Measurements from ENCODE around the gene PAQR5.

The PAQR5 gene

DNA sequence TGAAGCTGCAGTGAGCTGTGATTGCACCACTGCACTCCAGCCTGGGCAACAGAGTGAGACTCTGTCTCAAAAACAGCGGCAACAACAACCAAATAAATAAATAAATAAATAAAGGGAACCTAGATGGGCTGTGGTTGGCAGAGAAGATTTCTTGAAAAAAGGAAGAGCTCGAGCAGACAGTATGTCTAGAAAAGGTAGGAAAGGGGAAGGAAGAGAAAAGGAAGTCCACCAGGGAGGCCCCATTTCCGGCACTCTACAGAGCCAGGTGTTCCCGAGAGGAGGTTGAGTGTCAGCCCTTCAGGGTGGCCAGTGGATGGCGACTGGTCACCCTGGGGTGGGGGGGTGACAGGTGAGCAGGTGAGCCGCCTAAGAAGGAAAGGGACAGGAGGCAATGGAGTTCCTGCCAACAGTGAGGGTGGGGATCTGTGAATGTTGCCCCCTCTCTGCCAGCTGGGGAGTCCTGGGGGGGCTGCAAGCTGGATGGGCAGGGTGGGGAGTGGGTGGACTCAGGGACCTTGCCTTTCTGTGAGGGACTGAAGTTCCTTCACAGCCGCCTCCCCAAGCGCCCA, 14.8 kb downstream of the PAQR5 start:
- DNase-seq (ENCODE audit: low spot score), result no peak
- TF ChIP-seq, protein P1, sequence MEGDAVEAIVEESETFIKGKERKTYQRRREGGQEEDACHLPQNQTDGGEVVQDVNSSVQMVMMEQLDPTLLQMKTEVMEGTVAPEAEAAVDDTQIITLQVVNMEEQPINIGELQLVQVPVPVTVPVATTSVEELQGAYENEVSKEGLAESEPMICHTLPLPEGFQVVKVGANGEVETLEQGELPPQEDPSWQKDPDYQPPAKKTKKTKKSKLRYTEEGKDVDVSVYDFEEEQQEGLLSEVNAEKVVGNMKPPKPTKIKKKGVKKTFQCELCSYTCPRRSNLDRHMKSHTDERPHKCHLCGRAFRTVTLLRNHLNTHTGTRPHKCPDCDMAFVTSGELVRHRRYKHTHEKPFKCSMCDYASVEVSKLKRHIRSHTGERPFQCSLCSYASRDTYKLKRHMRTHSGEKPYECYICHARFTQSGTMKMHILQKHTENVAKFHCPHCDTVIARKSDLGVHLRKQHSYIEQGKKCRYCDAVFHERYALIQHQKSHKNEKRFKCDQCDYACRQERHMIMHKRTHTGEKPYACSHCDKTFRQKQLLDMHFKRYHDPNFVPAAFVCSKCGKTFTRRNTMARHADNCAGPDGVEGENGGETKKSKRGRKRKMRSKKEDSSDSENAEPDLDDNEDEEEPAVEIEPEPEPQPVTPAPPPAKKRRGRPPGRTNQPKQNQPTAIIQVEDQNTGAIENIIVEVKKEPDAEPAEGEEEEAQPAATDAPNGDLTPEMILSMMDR (IDR thresholded peaks at IDR 0.05; ENCODE audit: extremely low read depth, missing control alignments), result no peak

DNA sequence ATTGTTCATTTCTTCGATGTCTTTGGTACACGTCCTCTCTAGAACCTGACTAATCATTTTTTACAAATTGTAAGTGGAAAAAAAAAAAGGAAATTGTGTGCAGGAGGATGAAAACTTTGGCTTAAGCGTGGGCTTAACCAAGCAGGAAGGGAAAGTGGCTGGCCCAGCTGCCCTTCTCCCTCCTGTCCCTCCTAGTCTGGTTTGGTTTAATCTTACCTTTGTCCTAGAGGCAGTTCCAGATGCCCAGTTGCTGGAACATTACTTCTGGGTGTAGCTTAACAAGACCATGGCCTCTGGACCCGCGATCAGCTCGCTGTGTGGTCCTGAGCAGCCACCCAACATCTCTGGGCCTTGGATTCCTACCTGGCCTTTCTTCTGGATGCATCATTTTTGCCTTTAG, 15.4 kb downstream of the PAQR5 start:
- no peak for DNase-seq (ENCODE audit: low spot score)
- TF ChIP-seq, protein P1 (IDR thresholded peaks at IDR 0.05; ENCODE audit: extremely low read depth, missing control alignments), result no peak

DNA sequence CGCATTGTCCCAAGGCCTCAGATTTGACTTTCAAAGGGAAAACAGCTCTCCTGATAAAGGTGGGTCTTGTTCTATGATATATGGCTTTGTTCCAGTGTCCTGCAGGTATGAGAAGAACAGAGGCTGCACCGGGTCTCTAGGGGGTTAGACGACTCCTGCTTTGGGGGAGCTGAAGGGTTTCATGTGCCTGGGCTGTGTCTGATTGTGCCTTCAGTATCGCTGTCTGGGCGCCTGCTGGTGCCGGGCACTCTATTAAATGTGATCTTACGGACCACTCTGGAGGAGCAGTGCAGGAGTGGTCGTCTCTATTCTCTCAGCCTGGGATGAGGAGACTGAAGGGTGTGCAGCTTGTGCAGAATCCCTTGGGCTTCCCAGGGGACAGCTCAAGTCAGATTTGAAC, 16.0 kb downstream of the PAQR5 start:
- no peak for DNase-seq (ENCODE audit: low spot score)
- TF ChIP-seq, protein P1 (IDR thresholded peaks at IDR 0.05; ENCODE audit: extremely low read depth, missing control alignments), result no peak

- no peak for DNase-seq (ENCODE audit: low spot score)
- TF ChIP-seq, protein P1 (IDR thresholded peaks at IDR 0.05; ENCODE audit: extremely low read depth, missing control alignments), result no peak
Observed at GRCh38 chr15:69315402-69316110, 16.8 kb downstream of the PAQR5 start.

GRCh38 chr15:69316291-69316690, 17.6 kb downstream of the PAQR5 start:
- TF ChIP-seq, protein P1 (IDR thresholded peaks at IDR 0.05; ENCODE audit: extremely low read depth, missing control alignments), result no peak
- no peak for DNase-seq (ENCODE audit: low spot score)

GRCh38 chr15:69317392-69317841, 18.7 kb downstream of the PAQR5 start:
- DNase-seq (ENCODE audit: low spot score), result no peak
- TF ChIP-seq, protein P1 (IDR thresholded peaks at IDR 0.05; ENCODE audit: extremely low read depth, missing control alignments), result no peak

DNA sequence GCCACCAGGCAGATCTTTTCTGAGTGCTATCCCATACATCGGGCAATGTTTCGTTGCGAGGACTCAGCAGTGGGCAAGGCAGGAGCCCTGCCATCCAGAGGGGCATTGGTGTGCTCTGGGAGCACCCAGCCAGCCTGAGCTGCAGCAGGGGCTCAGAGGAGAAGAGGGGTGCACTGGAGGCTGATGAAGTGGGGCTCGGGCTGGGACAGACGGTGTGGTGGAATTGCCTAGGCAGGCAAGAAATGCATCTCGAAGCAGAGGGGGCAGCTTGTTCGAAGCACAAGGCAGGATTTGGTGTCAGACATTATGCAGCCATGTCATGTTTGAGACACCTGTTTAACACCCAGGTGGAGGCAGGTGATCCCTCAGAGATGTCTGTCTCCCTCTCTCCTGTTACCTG, 19.3 kb downstream of the PAQR5 start:
- TF ChIP-seq, protein P1 (IDR thresholded peaks at IDR 0.05; ENCODE audit: extremely low read depth, missing control alignments), result no peak
- no peak for DNase-seq (ENCODE audit: low spot score)
